Left forelimb (tissue), 1 donor: ENCODE results near the gene ATRNL1.
"Not testable (repeated sequence)": the region's sequence is repeated elsewhere in the genome, so short reads cannot be mapped to it uniquely, and the experiment has no call there.

Experiments
- DNase-seq: peaks from one replicate; pipeline ENCODE4 v3.0.0-alpha.2; 2018; ENCODE audit warnings: low spot score

ATRNL1 gene

GRCh38 chr10:115427611-115428010, 334.4 kb downstream of the ATRNL1 start:
- no peak for DNase-seq

- DNase-seq: no peak
These were observed 339.1 kb downstream of the ATRNL1 start for GRCh38 chr10:115432188-115432819.

GRCh38 chr10:115436999-115437398, 343.8 kb downstream of the ATRNL1 start:
- DNase-seq: no peak

DNA sequence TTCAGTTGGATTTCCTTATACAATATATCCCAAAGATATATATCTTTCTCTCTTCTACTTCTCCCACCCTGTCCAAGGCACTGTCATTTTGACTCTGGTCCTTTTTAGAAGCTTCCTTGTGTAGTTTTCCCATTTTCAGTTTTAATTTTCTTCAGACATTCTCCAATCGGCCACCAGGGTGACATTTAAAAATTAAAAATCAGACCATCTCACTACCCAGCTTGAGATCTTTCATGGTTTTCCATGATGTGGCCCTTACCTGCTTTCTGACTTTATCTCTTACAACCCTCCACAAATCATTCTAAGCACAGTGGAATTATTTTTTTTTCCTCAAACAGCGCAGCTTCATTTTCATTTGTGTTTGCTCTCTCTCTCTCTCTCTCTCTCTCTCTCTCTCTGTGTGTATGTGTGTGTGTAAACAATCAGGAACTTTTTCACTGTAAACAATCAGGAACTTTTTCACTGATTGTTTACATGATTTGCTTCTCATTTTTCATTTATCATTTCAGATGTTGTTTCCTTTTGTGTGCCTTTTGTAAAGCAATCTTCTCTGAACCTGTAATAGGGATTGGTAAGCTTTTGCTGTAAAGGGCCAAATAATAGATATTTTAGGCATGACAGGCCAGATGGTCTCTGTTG, 348.9 kb downstream of the ATRNL1 start:
- no peak for DNase-seq

DNA sequence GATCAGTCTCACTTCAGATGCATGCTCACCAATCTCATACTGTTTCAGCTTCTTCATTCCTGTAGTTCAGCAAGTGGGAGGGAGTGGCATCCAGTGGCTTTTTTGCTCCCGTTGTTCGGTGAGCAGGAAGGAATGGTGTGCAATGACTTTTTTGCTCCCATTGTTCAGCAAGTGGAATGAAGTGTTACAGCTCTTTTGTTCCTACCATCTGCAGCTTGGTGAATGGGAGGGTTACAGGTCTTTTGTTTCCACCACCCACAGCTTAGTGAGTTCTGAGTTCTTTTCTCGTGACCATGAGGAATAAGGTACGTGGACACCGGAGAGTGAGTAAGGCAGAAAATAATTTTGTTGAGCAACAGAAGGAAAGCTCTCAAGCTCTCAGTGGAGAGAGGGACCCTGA, 363.6 kb downstream of the ATRNL1 start:
- no peak for DNase-seq

- DNase-seq: no peak
These were observed 390.1 kb downstream of the ATRNL1 start for GRCh38 chr10:115483294-115483693.

GRCh38 chr10:115491526-115492140, 398.5 kb downstream of the ATRNL1 start:
- DNase-seq: no peak

GRCh38 chr10:115503546-115503945, 410.4 kb downstream of the ATRNL1 start:
- no peak for DNase-seq

DNA sequence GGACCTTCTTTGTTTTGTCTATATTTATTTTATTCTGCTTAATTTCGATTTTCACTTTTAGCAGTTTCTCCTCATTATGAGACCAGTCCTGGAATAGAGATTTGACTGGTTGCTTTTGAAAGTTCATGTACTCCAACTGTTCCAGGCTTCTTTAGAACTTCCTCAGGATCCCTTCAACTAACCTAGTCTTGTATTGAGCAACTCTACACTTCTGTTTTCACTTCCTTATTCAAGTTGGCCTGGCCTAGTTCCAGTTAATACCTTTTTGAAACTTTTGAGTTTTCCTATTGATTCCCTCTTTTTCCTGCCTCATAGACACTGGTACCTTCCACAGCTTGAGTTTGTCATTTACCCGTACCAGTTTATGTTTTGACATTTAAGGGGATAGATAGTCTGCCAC, 421.7 kb downstream of the ATRNL1 start:
- DNase-seq: no peak

DNA sequence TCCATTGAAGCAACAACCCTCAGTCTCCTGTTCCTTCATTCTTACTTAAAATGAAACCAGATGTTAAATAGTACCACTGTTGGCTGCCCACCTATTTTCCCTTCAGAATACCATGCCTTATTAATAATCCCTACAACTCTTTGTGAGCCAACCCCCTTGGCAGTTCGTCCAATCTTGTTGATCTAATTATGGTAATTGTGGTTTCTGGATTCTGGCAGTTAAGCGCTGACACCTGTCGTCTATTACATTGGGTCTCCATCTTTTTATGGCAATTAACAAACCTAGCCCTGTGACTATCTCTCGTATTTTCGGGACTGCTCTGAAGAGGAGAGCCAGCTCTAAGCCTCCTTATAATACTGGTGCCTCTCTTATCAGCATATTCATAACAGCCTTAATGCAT, 432.0 kb downstream of the ATRNL1 start:
- no peak for DNase-seq

DNA sequence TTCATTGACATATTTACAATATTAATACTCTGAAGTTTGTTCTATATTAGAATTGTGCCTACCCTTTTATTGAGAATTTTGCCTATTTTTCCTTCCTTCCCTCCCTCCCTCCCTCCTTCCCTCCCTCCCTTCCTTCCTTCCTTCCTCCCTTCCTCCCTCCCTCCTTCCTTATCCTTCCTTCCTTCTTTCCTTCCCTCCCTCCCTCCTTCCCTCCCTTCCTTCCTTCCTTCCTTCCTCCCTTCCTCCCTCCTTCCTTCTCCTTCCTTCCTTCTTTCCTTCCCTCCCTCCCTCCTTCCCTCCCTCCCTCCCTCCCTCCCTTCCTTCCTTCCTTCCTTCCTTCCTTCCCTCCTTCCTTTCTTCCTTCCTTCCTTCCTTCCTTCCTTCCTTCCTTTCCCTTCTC, 434.5 kb downstream of the ATRNL1 start:
- DNase-seq: not testable (repeated sequence)

GRCh38 chr10:115536401-115536800, 443.2 kb downstream of the ATRNL1 start:
- DNase-seq: not testable (repeated sequence)

GRCh38 chr10:115539142-115539762, 446.1 kb downstream of the ATRNL1 start:
- no peak for DNase-seq

DNA sequence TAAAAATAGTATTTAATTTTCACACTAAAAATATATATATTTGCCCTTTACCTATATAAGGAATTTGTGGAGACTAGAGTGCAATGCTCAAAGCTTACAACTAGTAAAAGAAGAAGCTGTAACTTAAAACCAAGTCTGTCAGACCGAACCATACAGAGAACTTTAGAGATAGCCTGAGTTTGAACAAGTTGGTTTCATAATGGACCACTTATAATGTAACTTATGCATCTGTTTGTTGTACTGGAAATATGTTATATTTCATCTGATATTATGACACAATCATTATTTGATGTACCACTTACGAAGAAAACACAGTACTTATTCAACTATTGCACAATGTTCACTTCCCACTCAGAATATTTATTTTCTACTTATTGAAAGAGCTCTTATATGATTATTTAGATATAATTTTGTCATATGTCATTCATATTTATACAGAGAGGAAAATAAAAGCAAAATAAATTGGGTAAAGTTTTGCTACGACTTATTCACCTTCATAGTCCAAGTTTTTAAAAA, 462.8 kb downstream of the ATRNL1 start:
- no peak for DNase-seq

GRCh38 chr10:115558252-115558651, 465.1 kb downstream of the ATRNL1 start:
- DNase-seq: no peak

DNA sequence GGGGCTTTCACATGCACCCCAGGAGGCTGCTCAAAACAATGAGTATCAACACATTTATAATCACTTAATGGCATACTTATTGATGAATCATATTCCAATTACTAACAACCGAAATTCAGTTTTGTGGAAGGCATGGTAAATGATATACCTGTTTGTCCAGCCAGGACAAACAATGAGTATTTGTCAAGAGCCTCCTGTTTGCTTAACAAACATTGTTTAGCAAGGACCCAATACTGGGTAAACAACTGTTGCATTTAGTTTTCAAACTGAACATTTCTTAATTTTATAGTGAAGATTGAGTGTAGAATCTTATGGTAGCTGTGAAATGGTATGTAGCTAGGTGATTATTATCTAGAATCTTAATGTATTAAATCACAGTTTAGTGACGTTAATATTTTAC, 473.7 kb downstream of the ATRNL1 start:
- no peak for DNase-seq

- no peak for DNase-seq
These were observed 479.7 kb downstream of the ATRNL1 start for GRCh38 chr10:115572740-115573455.

- DNase-seq: no peak
These were observed 487.1 kb downstream of the ATRNL1 start for GRCh38 chr10:115580239-115580638.

- DNase-seq: no peak
These were observed 499.9 kb downstream of the ATRNL1 start for GRCh38 chr10:115593060-115593459.

DNA sequence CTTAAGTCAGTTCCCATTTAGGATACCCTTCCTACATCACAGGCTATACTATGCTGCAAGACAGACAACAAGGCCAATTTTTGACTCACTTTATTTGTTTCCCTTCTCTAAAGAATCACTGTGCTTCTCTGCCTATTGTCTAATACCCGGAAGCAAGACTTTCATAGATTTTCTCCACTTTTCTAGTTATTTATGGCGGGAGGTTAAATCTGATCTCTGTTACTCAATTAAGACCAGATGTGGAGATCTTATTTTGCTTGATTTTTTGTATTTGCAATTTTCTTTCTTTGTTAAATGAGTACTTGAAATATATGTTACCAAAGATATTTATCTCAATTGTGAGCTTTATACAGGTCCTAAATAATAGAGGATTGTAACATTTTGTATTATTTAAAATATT, 511.5 kb downstream of the ATRNL1 start:
- no peak for DNase-seq

- no peak for DNase-seq
These were observed 512.9 kb downstream of the ATRNL1 start for GRCh38 chr10:115606086-115606485.

DNA sequence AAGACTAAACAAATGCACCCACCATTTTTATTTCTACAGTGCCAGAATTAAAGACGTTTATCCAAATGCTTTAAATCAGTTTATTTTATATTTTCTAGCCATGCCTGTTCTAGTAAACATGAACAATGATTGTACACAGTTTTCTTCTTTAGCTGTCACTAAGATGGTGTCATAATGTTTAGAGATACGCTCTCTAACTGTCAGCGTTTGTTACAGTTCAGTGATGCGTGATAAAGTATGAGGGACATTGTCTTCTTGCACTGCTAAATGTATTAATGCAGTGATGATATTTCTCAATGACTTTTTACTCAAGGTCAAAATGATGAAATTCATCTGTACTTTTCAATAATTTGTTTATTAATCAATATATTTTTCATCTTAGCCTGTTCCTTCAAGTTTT, 513.6 kb downstream of the ATRNL1 start:
- no peak for DNase-seq
